H9 (cell line): ENCODE results near the gene PCMT1. TPM values are rescaled to one million over a fixed set of nuclear protein-coding genes. Genes with fewer than 3 reads are reported as not detected.

Experiments
- DNase-seq: peaks from one replicate; pipeline ENCODE4 v3.0.0-alpha.2; 2017
- H2AFZ ChIP-seq: one replicate; pipeline ENCODE4 v1.6.1; 2013; ENCODE audit warnings: mild to moderate bottlenecking, low read length, control low read depth, moderate library complexity
- H2AK5ac ChIP-seq: 2 replicates; pipeline ENCODE4 v1.6.1; 2013; ENCODE audit warnings: low read length, control low read depth, mixed read lengths; ENCODE audit not compliant: insufficient read length
- H2BK120ac ChIP-seq: one replicate; pipeline ENCODE4 v1.6.1; 2013; ENCODE audit warnings: low read depth, mild to moderate bottlenecking, low read length, control low read depth, inconsistent platforms; ENCODE audit not compliant: poor library complexity, severe bottlenecking
- H2BK12ac ChIP-seq: 2 replicates; pipeline ENCODE4 v1.6.1; 2013; ENCODE audit warnings: low read length, control low read depth, mixed read lengths, low read depth; ENCODE audit not compliant: insufficient read length
- H2BK15ac ChIP-seq: 2 replicates; pipeline ENCODE4 v1.6.1; 2013; ENCODE audit warnings: low read depth, low read length, control low read depth
- H2BK20ac ChIP-seq: one replicate; pipeline ENCODE4 v1.6.1; 2013; ENCODE audit warnings: low read depth, mild to moderate bottlenecking, low read length, control low read depth, inconsistent platforms; ENCODE audit not compliant: poor library complexity, severe bottlenecking
- H2BK5ac ChIP-seq: 2 replicates; pipeline ENCODE4 v1.6.1; 2013; ENCODE audit warnings: low read length, control low read depth, mixed read lengths; ENCODE audit not compliant: insufficient read length
- H3K14ac ChIP-seq: 2 replicates; pipeline ENCODE4 v1.6.1; 2013; ENCODE audit warnings: low read length, control low read depth; ENCODE audit not compliant: insufficient read depth
- H3K18ac ChIP-seq: 2 replicates; pipeline ENCODE4 v1.6.1; 2013; ENCODE audit warnings: low read depth, mild to moderate bottlenecking, mixed read lengths, low read length, control low read depth; ENCODE audit not compliant: insufficient read length
- H3K23ac ChIP-seq: 2 replicates; pipeline ENCODE4 v1.6.1; 2013; ENCODE audit warnings: low read length, control low read depth, mixed read lengths, low read depth; ENCODE audit not compliant: insufficient read length
- H3K23me2 ChIP-seq: 2 replicates; pipeline ENCODE4 v1.6.1; 2013; ENCODE audit warnings: low read depth, mild to moderate bottlenecking, mixed read lengths, low read length, control low read depth; ENCODE audit not compliant: insufficient read length, poor library complexity, severe bottlenecking
- H3K27ac ChIP-seq: 2 replicates; pipeline ENCODE4 v1.5.1; 2013; ENCODE audit warnings: low read length, control low read depth, mixed read lengths, low read depth; ENCODE audit not compliant: insufficient read length
- H3K27me3 ChIP-seq: 2 replicates; pipeline ENCODE4 v1.6.1; 2013; ENCODE audit warnings: low read length, control low read depth, inconsistent platforms; ENCODE audit not compliant: insufficient read depth
- H3K4ac ChIP-seq: 2 replicates; pipeline ENCODE4 v1.6.1; 2013; ENCODE audit warnings: low read depth, mild to moderate bottlenecking, control low read depth, inconsistent platforms, low read length, moderate library complexity
- H3K4me1 ChIP-seq: 2 replicates; pipeline ENCODE4 v1.6.1; 2013; ENCODE audit warnings: low read length, control low read depth, inconsistent platforms; ENCODE audit not compliant: insufficient read depth
- H3K4me2 ChIP-seq: 2 replicates; pipeline ENCODE4 v1.6.1; 2013; ENCODE audit warnings: low read length, control low read depth, mixed read lengths; ENCODE audit not compliant: insufficient read length, insufficient read depth
- H3K56ac ChIP-seq: 2 replicates; pipeline ENCODE4 v1.6.1; 2013; ENCODE audit warnings: low read depth, mild to moderate bottlenecking, mixed read lengths, low read length, control low read depth; ENCODE audit not compliant: insufficient read length
- H3K79me1 ChIP-seq: 2 replicates; pipeline ENCODE4 v1.6.1; 2013; ENCODE audit warnings: low read depth, mild to moderate bottlenecking, moderate library complexity, low read length, control low read depth, inconsistent platforms; ENCODE audit not compliant: insufficient read depth, poor library complexity, severe bottlenecking
- H3K79me2 ChIP-seq: 2 replicates; pipeline ENCODE4 v1.6.1; 2013; ENCODE audit warnings: low read length, control low read depth, inconsistent platforms; ENCODE audit not compliant: insufficient read depth
- H3K9ac ChIP-seq: 2 replicates; pipeline ENCODE4 v1.6.1; 2013; ENCODE audit warnings: low read length, control low read depth, mixed read lengths; ENCODE audit not compliant: insufficient read length; ENCODE audit errors: extremely low read depth
- H3K9me3 ChIP-seq: one replicate; pipeline ENCODE4 v1.6.1; 2013; ENCODE audit warnings: low read depth, low read length, inconsistent platforms; ENCODE audit not compliant: control insufficient read depth
- H3T11ph ChIP-seq: one replicate; pipeline ENCODE4 v1.6.1; 2013; ENCODE audit warnings: mild to moderate bottlenecking, low read length, control low read depth, inconsistent platforms
- H4K20me1 ChIP-seq: one replicate; pipeline ENCODE4 v1.6.1; 2013; ENCODE audit not compliant: control insufficient read depth, insufficient read length, insufficient read depth
- H4K5ac ChIP-seq: 2 replicates; pipeline ENCODE4 v1.6.1; 2013; ENCODE audit warnings: low read depth, mild to moderate bottlenecking, mixed read lengths, low read length, control low read depth; ENCODE audit not compliant: insufficient read length
- H4K8ac ChIP-seq: replicated peaks from 2 replicates; pipeline ENCODE4 v1.6.1; 2013; ENCODE audit warnings: low read length, control low read depth, mixed read lengths, low read depth; ENCODE audit not compliant: insufficient read length
- H4K91ac ChIP-seq: 2 replicates; pipeline ENCODE4 v1.6.1; 2013; ENCODE audit warnings: low read depth, mild to moderate bottlenecking, moderate library complexity, mixed read lengths, low read length, control low read depth; ENCODE audit not compliant: insufficient read length
- H3K27ac Mint-ChIP-seq, 3 experiments: 2 replicates in 2 of 3; 3 replicates in 1 of 3; pipeline ENCODE4 v1.8.0; 2020 to 2021; ENCODE audit warnings: mixed read lengths in 3 of 3, mild to moderate bottlenecking in 1 of 3, moderate library complexity in 1 of 3
- H3K27me3 Mint-ChIP-seq: 2 replicates; pipeline ENCODE4 v1.8.0; 2021; ENCODE audit warnings: low read depth, mild to moderate bottlenecking, moderate library complexity, mixed read lengths
- H3K36me3 Mint-ChIP-seq, 3 experiments: 2 replicates in 2 of 3; 3 replicates in 1 of 3; pipeline ENCODE4 v1.8.0; 2020 to 2021; ENCODE audit warnings: low read depth in 3 of 3, mixed read lengths in 3 of 3; ENCODE audit not compliant: insufficient read depth in 1 of 3
- H3K4me1 Mint-ChIP-seq, 2 experiments: 2 replicates each; pipeline ENCODE4 v1.8.0; 2020; ENCODE audit warnings: mixed read lengths in 2 of 2
- H3K4me3 Mint-ChIP-seq, 2 experiments: 2 replicates in 1 of 2; 3 replicates in 1 of 2; pipeline ENCODE4 v1.8.0; 2020 to 2021; ENCODE audit warnings: mild to moderate bottlenecking in 2 of 2, mixed read lengths in 2 of 2, moderate library complexity in 1 of 2
- H3K9me3 Mint-ChIP-seq, 2 experiments: 2 replicates in 1 of 2; 3 replicates in 1 of 2; pipeline ENCODE4 v1.8.0; 2020; ENCODE audit warnings: mild to moderate bottlenecking in 2 of 2, mixed read lengths in 2 of 2, moderate library complexity in 1 of 2
- total RNA-seq: library from RNA; stranded (reverse); gene quantifications from 2 replicates; pipeline ENCODE4 v1.2.1, GENCODE V29; 2021
- TF ChIP-seq, protein P1 (sequence below): fragments of 200-600 bp; sonication (generic); conservative IDR thresholded peaks from 3 replicates; pipeline ENCODE4 v1.8.0; 2021; ENCODE audit warnings: antibody characterized with exemption, mild to moderate bottlenecking

PCMT1 gene
- total RNA-seq, 1 experiment from 2014 or later: 98.3 TPM

GRCh38 chr6:149781715-149782114 lies 32.2 kb downstream of the PCMT1 start:
- Histone ChIP-seq H2BK15ac (no peak overlapping the region), H3T11ph (no peak overlapping the region), H3K4me2 (no peak overlapping the region), H4K5ac (no peak overlapping the region), H3K9me3 (no peaks in the 10 kb centered on the region), H2BK120ac (no peak overlapping the region), H3K27ac (no peak overlapping the region), H2AK5ac (no peak overlapping the region), H3K23ac (no peak overlapping the region), H3K23me2 (no peaks in the 10 kb centered on the region), H3K79me2 (no peaks in the 10 kb centered on the region), H2BK20ac (no peak overlapping the region), H3K14ac (no peak overlapping the region), H3K79me1 (no peaks in the 10 kb centered on the region), H3K4ac (no peak overlapping the region), H2BK5ac (no peak overlapping the region), H3K18ac (no peak overlapping the region), H4K91ac (no peak overlapping the region), H3K27me3 (no peaks in the 10 kb centered on the region), H3K9ac (no peak overlapping the region), H4K8ac (no peak overlapping the region), H2BK12ac (no peak overlapping the region), H3K4me1 (no peaks in the 10 kb centered on the region), H2AFZ (no peak overlapping the region), H4K20me1 (no peaks in the 10 kb centered on the region), H3K56ac (no peak overlapping the region)
- DNase-seq: no peak
- H3K27ac Mint-ChIP-seq: no peak overlapping the region
- peaks cover 18 to 47% (median 21%) of the 10 kb centered on the region in 3 experiments; a peak in 6 of 7 replicates for H3K36me3 Mint-ChIP-seq
- TF ChIP-seq, protein P1, sequence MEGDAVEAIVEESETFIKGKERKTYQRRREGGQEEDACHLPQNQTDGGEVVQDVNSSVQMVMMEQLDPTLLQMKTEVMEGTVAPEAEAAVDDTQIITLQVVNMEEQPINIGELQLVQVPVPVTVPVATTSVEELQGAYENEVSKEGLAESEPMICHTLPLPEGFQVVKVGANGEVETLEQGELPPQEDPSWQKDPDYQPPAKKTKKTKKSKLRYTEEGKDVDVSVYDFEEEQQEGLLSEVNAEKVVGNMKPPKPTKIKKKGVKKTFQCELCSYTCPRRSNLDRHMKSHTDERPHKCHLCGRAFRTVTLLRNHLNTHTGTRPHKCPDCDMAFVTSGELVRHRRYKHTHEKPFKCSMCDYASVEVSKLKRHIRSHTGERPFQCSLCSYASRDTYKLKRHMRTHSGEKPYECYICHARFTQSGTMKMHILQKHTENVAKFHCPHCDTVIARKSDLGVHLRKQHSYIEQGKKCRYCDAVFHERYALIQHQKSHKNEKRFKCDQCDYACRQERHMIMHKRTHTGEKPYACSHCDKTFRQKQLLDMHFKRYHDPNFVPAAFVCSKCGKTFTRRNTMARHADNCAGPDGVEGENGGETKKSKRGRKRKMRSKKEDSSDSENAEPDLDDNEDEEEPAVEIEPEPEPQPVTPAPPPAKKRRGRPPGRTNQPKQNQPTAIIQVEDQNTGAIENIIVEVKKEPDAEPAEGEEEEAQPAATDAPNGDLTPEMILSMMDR: no peak
- H3K9me3 Mint-ChIP-seq: no peaks in the 10 kb centered on the region
- no peak overlapping the region for H3K4me3 Mint-ChIP-seq
- no peaks in the 10 kb centered on the region for H3K4me1 Mint-ChIP-seq
- no peaks in the 10 kb centered on the region for H3K27me3 Mint-ChIP-seq
